ENCODE measurements around the gene ZMYND15. TPM values are rescaled to one million over a fixed set of nuclear protein-coding genes. Genes with fewer than 3 reads are reported as not detected.

Gene ZMYND15
- total and polyA plus RNA-seq, 2 donors (not counting 3 experiments of a cell fraction or from before 2014, with no cell fraction given): 0.12 to 0.44 TPM

DNA sequence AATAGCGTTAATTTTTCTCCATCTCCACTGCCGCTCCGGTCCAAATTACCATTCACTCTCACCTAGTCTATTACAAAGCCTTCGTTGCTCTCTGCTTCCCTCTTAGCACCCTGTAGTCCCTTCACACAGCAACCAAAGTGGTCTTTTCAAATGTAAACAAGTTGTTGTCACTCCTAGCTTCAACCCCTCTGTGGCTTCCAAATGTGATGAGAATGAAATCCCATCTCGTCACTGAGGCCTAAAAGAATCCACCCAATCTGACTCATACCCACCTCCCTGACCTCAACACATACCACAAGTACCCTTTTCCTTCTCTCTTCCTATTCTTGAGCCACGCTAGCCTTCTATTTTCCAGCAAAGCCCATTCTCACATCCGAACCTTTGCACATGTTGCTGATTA is 33.5 kb upstream of the ZMYND15 start:
- TF ChIP-seq GATA2 (IDR thresholded peaks at IDR 0.05; ENCODE audit: insufficient read depth, insufficient read length, low read depth, low read length): no peak
- no peak for TF ChIP-seq EZH2 (IDR thresholded peaks at IDR 0.05; ENCODE audit: borderline replicate concordance, low read depth, low read length, severe bottlenecking)
- TF ChIP-seq MYC (IDR thresholded peaks at IDR 0.05; ENCODE audit: low read depth, low read length): no peak
- TF ChIP-seq JUN (IDR thresholded peaks at IDR 0.05; ENCODE audit: borderline replicate concordance, insufficient read depth, insufficient read length, low read depth): no peak
- TF ChIP-seq, protein P1, sequence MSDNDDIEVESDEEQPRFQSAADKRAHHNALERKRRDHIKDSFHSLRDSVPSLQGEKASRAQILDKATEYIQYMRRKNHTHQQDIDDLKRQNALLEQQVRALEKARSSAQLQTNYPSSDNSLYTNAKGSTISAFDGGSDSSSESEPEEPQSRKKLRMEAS (IDR thresholded peaks at IDR 0.05; ENCODE audit: insufficient read depth, insufficient read length): no peak
- TF ChIP-seq FOS (IDR thresholded peaks at IDR 0.05; ENCODE audit: borderline replicate concordance, insufficient read depth, low read length): no peak
- TF ChIP-seq POLR2A (IDR thresholded peaks at IDR 0.05; ENCODE audit: low read depth, low read length): no peak
- TF ChIP-seq POLR2AphosphoS5 (IDR thresholded peaks at IDR 0.05; ENCODE audit: insufficient read depth, low read depth, low read length): no peak
- TF ChIP-seq, protein P2, sequence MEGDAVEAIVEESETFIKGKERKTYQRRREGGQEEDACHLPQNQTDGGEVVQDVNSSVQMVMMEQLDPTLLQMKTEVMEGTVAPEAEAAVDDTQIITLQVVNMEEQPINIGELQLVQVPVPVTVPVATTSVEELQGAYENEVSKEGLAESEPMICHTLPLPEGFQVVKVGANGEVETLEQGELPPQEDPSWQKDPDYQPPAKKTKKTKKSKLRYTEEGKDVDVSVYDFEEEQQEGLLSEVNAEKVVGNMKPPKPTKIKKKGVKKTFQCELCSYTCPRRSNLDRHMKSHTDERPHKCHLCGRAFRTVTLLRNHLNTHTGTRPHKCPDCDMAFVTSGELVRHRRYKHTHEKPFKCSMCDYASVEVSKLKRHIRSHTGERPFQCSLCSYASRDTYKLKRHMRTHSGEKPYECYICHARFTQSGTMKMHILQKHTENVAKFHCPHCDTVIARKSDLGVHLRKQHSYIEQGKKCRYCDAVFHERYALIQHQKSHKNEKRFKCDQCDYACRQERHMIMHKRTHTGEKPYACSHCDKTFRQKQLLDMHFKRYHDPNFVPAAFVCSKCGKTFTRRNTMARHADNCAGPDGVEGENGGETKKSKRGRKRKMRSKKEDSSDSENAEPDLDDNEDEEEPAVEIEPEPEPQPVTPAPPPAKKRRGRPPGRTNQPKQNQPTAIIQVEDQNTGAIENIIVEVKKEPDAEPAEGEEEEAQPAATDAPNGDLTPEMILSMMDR (IDR thresholded peaks at IDR 0.05; ENCODE audit: extremely low read depth in 1 of 2, insufficient read depth in 1 of 2, low read depth in 1 of 2, low read length in 2 of 2): no peak
- Histone ChIP-seq H2AFZ (ENCODE audit: low read depth, low read length) (no peak overlapping the region), H3K4me2 (ENCODE audit: insufficient read depth, low read length) (no peak overlapping the region), H3K4me1 (ENCODE audit: control insufficient read depth, extremely low read depth, insufficient read depth, low read length) (peaks cover 20% of the 10 kb centered on the region), H4K20me1 (replicated peaks; ENCODE audit: control insufficient read depth, extremely low read depth, insufficient read depth, low read length) (no peaks in the 10 kb centered on the region), H3K9me3 (replicated peaks; ENCODE audit: control insufficient read depth, insufficient read depth, low read length) (no peaks in the 10 kb centered on the region), H3K36me3 (ENCODE audit: control insufficient read depth in 2 of 2, extremely low read depth in 1 of 2, insufficient read depth in 2 of 2, low read length in 2 of 2) (no peaks in the 10 kb centered on the region), H3K79me2 (ENCODE audit: control insufficient read depth, insufficient read depth, low read length) (peaks cover 27% of the 10 kb centered on the region), H3K9me1 (replicated peaks; ENCODE audit: control insufficient read depth, extremely low read depth, insufficient read depth, low read length) (no peaks in the 10 kb centered on the region), H3K27ac (ENCODE audit: insufficient read depth, low read depth, low read length) (no peak overlapping the region), H3K4me3 (replicated peaks in 1 of 3; ENCODE audit: insufficient read depth in 1 of 3, low read depth in 1 of 3, low read length in 3 of 3) (no peak overlapping the region), H3K27me3 (ENCODE audit: control insufficient read depth in 2 of 2, insufficient read depth in 2 of 2, low read length in 2 of 2) (no peaks in the 10 kb centered on the region), H3K9ac (replicated peaks; ENCODE audit: extremely low read depth, insufficient read depth, low read length) (no peak overlapping the region)
- CTCF ChIA-PET: no interaction called here
- no peak for DNase-seq (ENCODE audit: low read depth, low spot score)
- FAIRE-seq: no peak
- dilution Hi-C loops (cut with MboI; ENCODE audit: extremely low pct_ligation_motif_present, low sequenced_read_pairs) (no loop called here), intact Hi-C loops (cut with micrococcal nuclease) (no loop called here)
- no TSS peak for BruUV-seq (replicated peaks)
- POLR2A ChIA-PET: no interaction called here
